HUES6 (cell line): ENCODE measurements around the gene KDM2B.
A peak's percentile ranks its signal among the peaks of the same experiment; 100 is the strongest.

Experiments used
- H3K27ac ChIP-seq: 2 replicates; pipeline ENCODE4 v1.7.0; 2013; ENCODE audit warnings: low read depth, mild to moderate bottlenecking, low read length, inconsistent platforms
- H3K27me3 ChIP-seq: 2 replicates; pipeline ENCODE4 v1.6.1; 2013; ENCODE audit warnings: low read length; ENCODE audit not compliant: control insufficient read depth, insufficient read depth
- H3K36me3 ChIP-seq: 2 replicates; pipeline ENCODE4 v1.6.1; 2013; ENCODE audit warnings: low read length; ENCODE audit not compliant: control insufficient read depth, insufficient read depth
- H3K4me1 ChIP-seq: 2 replicates; pipeline ENCODE4 v1.6.1; 2013; ENCODE audit warnings: low read length; ENCODE audit not compliant: control insufficient read depth, insufficient read depth
- H3K4me3 ChIP-seq: 2 replicates; pipeline ENCODE4 v1.5.1; 2013; ENCODE audit warnings: low read depth, low read length
- H3K9ac ChIP-seq: one replicate; pipeline ENCODE4 v1.6.1; 2013; ENCODE audit warnings: mild to moderate bottlenecking, low read length
- H3K9me3 ChIP-seq: 2 replicates; pipeline ENCODE4 v1.6.1; 2013; ENCODE audit warnings: low read depth, low read length; ENCODE audit not compliant: control insufficient read depth, insufficient read depth

Gene KDM2B

DNA sequence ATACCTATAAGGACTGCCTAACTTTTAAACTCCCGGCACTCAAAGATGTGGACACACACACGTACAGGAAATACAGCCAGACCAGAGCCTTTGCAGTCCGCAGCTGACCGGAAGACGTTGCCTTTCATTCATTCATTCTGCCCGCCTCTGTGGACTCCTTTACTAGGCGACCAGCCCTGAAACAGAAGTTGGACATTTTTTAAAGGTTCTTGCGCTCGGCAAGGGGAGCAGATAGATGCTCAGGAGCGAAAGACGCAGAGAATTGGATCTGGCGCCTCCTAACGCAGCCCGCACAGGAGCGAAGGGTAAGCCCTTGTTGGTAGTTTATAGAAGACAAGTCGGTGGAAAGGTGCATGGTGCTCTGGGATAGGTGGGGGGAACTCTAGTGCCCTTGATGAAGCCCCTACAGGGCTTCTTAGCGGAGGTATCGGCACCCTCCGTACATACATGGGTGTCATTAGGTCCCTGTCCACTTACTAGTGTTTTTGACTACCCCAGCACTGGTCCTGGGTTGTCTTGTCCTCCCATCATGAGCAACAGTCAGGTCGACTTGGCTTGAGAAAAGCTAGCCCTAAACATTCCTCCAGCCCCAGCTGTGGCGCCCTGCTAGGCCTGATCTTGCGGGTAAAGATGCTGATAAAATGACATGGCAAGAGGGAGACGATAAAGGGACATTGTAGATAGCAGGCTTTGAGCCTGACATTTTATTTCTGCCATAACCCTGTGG is at the start of gene KDM2B:
TSS of gene KDM2B (minus strand) at position 65 of the 727 bp plus-strand sequence. CDS start 112 bp downstream, outside the sequence.
- Histone ChIP-seq H3K4me1 (peaks cover 41% of the 10 kb centered on the region), H3K27ac (peak within 1 kb of the TSS; percentile 99), H3K9me3 (no peaks in the 10 kb centered on the region), H3K9ac (peak within 1 kb of the TSS; percentile 99), H3K27me3 (no peaks in the 10 kb centered on the region), H3K36me3 (peaks cover 2% of the 10 kb centered on the region), H3K4me3 (peak within 1 kb of the TSS; percentile 73)

- Histone ChIP-seq H3K27me3 (no peaks in the 10 kb centered on the region), H3K9ac (peak overlapping the region; percentile 90), H3K4me3 (peak overlapping the region; percentile 74), H3K4me1 (peaks cover 56% of the 10 kb centered on the region), H3K36me3 (peaks cover 16% of the 10 kb centered on the region; the same call in 1 of the 2 replicates), H3K27ac (no peak overlapping the region; the same call in 1 of the 2 replicates), H3K9me3 (no peaks in the 10 kb centered on the region)
Measured at GRCh38 chr12:121628536-121628935, 47.7 kb upstream of the KDM2B start.

DNA sequence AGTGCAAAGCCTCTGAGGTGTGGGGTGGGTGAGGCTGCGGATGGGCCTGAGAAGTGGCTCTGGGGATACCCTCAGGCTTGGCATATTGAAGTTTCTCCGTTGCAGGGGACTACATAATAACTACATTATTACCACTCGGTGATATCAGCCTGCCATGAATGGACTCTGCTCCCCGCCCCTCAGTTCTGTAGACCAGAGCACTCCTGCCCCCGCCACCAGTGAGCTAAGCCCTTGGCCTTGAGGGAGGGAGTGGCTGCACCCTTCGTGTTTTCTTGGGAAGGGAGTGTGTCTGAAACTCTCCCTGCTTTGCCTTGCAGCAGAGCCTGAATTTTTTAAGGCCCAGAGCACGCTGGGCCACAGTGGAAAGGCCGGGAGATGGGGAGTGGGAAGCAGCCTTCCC is 47.2 kb upstream of the KDM2B start:
- Histone ChIP-seq H3K9ac (peak overlapping the region; percentile 90), H3K27ac (peak overlapping the region; percentile 76; the same call in 1 of the 2 replicates)

GRCh38 chr12:121626853-121627640 is 46.2 kb upstream of the KDM2B start:
- no peaks in the 10 kb centered on the region for H3K9me3 ChIP-seq
- H3K27ac ChIP-seq, result peak overlapping the region; percentile 76; the same call in 1 of the 2 replicates
- peaks cover 14% of the 10 kb centered on the region; the same call in 1 of the 2 replicates for H3K36me3 ChIP-seq
- H3K4me1 ChIP-seq, result peaks cover 43% of the 10 kb centered on the region
- peak overlapping the region; percentile 74 for H3K4me3 ChIP-seq
- no peaks in the 10 kb centered on the region for H3K27me3 ChIP-seq
- H3K9ac ChIP-seq, result peak overlapping the region; percentile 90

More for the DNA sequence above, 47.2 kb upstream of the KDM2B start:
- Histone ChIP-seq H3K36me3 (peaks cover 16% of the 10 kb centered on the region; the same call in 1 of the 2 replicates), H3K9me3 (no peaks in the 10 kb centered on the region), H3K4me1 (peaks cover 53% of the 10 kb centered on the region), H3K27me3 (no peaks in the 10 kb centered on the region), H3K4me3 (peak overlapping the region; percentile 74)

- Histone ChIP-seq H3K9me3 (no peaks in the 10 kb centered on the region), H3K27ac (peak within 1 kb of the TSS; percentile 76; the same call in 1 of the 2 replicates), H3K36me3 (peaks cover 10% of the 10 kb centered on the region; the same call in 1 of the 2 replicates), H3K27me3 (no peaks in the 10 kb centered on the region), H3K9ac (peak within 1 kb of the TSS; percentile 90), H3K4me1 (peaks cover 39% of the 10 kb centered on the region), H3K4me3 (peak within 1 kb of the TSS; percentile 74)
Measured at GRCh38 chr12:121626087-121626852, 45.4 kb upstream of the KDM2B start, which contains the start of gene ORAI1. Gene ORAI1 (plus strand): TSS chr12:121626530.

DNA sequence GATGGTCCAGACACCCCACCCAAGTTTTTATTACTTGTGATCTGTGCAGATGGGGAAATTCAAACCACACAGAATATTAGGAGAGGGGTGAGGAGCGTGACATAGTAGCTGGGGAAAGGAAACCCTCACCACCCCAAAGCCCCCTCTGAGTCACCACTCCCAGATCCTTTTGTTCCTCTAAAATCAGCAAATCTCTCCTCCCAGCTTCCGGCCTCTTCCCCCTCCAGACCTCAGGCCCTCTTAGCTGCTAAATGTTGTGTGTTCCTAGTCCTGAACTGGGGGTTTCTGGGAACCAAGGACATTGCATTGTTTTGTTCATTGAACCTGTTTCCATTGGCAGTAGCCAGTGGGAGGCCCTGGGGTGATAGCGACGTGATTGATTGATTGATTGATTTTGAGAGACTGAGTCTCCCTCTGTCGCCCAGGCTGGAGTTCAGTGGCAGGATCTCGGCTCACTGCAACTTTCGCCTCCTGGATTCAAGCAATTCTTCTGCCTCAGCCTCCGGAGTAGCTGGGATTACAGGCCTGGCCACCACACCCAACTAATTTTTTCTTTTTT is 39.6 kb upstream of the KDM2B start:
- no peaks in the 10 kb centered on the region for H3K27me3 ChIP-seq
- peak overlapping the region; percentile 54; the same call in 1 of the 2 replicates for H3K27ac ChIP-seq
- H3K4me1 ChIP-seq, result peaks cover 18% of the 10 kb centered on the region
- H3K9ac ChIP-seq, result peak overlapping the region; percentile 70
- no peaks in the 10 kb centered on the region for H3K36me3 ChIP-seq
- H3K9me3 ChIP-seq, result no peaks in the 10 kb centered on the region
- no peak overlapping the region for H3K4me3 ChIP-seq

- H3K36me3 ChIP-seq, result no peaks in the 10 kb centered on the region
- H3K4me1 ChIP-seq, result peaks cover 12% of the 10 kb centered on the region
- H3K27ac ChIP-seq, result no peak overlapping the region
- H3K27me3 ChIP-seq, result no peaks in the 10 kb centered on the region
- no peaks in the 10 kb centered on the region for H3K9me3 ChIP-seq
- H3K4me3 ChIP-seq, result no peak overlapping the region
- no peak overlapping the region for H3K9ac ChIP-seq
Measured at GRCh38 chr12:121618659-121619233, 37.9 kb upstream of the KDM2B start.

GRCh38 chr12:121614872-121615467 is 34.1 kb upstream of the KDM2B start:
- H3K27ac ChIP-seq, result no peak overlapping the region
- no peaks in the 10 kb centered on the region for H3K27me3 ChIP-seq
- no peak overlapping the region for H3K4me3 ChIP-seq
- H3K4me1 ChIP-seq, result peaks cover 19% of the 10 kb centered on the region
- no peaks in the 10 kb centered on the region for H3K9me3 ChIP-seq
- H3K36me3 ChIP-seq, result no peaks in the 10 kb centered on the region
- no peak overlapping the region for H3K9ac ChIP-seq

DNA sequence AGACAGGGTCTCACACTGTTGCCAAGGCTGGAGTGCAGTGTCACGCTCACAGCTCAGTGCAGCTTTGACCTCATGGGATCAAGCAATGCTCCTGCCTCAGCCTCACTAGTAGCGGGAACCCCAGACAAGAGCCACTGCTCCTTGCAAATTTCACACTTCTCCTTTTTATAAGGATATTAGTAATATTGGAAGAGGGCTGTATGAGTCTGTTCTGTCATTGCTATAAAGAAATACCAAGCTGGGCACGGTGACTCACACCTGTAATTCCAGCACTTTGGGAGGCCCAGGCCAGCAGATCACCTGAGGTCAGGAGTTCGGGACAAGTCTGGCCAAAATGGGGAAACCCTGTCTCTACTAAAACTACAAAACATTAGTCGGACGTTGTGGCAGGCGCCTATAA is 32.6 kb upstream of the KDM2B start:
- Histone ChIP-seq H3K36me3 (no peaks in the 10 kb centered on the region), H3K27ac (no peak overlapping the region), H3K9me3 (no peaks in the 10 kb centered on the region), H3K4me3 (no peak overlapping the region), H3K4me1 (peaks cover 13% of the 10 kb centered on the region), H3K27me3 (no peaks in the 10 kb centered on the region), H3K9ac (no peak overlapping the region)

DNA sequence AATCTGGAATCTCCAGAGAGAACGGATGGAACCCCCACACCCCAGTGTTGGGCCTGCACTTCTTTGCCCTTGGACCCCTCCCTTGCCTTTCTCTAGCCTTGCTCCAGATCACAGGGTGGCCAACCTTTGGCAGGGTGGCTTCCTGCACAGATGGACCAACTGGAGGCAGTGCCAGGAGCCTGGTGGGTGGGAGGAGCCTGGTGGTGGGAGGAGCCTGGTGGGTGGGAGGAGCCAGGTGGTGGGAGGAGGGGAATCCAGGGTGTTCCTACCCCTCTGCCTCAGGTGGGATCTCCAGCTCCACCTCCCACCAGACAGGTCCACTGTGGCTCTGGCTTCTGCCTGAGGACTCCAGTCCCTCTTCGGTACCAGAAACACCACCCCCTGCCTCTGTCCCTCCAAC is 30.5 kb upstream of the KDM2B start:
- Histone ChIP-seq H3K9ac (no peak overlapping the region), H3K9me3 (no peaks in the 10 kb centered on the region), H3K4me3 (no peak overlapping the region), H3K27ac (no peak overlapping the region), H3K4me1 (peaks cover 13% of the 10 kb centered on the region), H3K36me3 (no peaks in the 10 kb centered on the region), H3K27me3 (no peaks in the 10 kb centered on the region)
